Lower leg skin (tissue), 4 donors: ENCODE measurements around the gene KLK5. TPM values are rescaled to one million over a fixed set of nuclear protein-coding genes. Genes with fewer than 3 reads are reported as not detected.

Experiments
- DNase-seq, 2 donors: peaks; one replicate each; pipeline ENCODE4 v3.0.0-alpha.2; 2019; ENCODE audit warnings: low spot score in 2 of 2
- H3K4me3 ChIP-seq: fragments of 200-600 bp; sonication (generic); 2 replicates; pipeline ENCODE4 v1.5.1; 2017; ENCODE audit warnings: mild to moderate bottlenecking, low read depth; ENCODE audit not compliant: poor library complexity, severe bottlenecking
- POLR2A ChIP-seq, 2 donors: fragments of 450-650 bp; IDR thresholded peaks; one replicate each; pipeline ENCODE4 v1.6.1; 2016 to 2017; ENCODE audit warnings: antibody characterized with exemption in 2 of 2, mild to moderate bottlenecking in 1 of 2, moderate library complexity in 1 of 2
- WGBS, 2 donors: methylation state at CpG; one replicate each; pipeline ENCODE4 v1.1.5; 2018; 5-methylcytosine and 5-hydroxymethylcytosine counted together
- intact Hi-C: fragments of 100-400 bp; cut with DNase I; formaldehyde crosslinking; loops from one replicate; pipeline ENCODE4 v1.15.0; 2023; ENCODE audit warnings: low total_unique reads
- total RNA-seq, 4 donors: library from RNA; depleted of rRNA; stranded (reverse); fragments of >200 nt; gene quantifications; one replicate each; pipeline ENCODE4 v1.1.0, GENCODE V29; 2016
- TF ChIP-seq, protein P1 (sequence below), 3 donors: fragments of 450-650 bp; IDR thresholded peaks; one replicate each; pipeline ENCODE4 v1.5.1; 2016; ENCODE audit warnings: antibody characterized with exemption in 3 of 3, mild to moderate bottlenecking in 3 of 3, moderate library complexity in 2 of 3

Gene KLK5
- total RNA-seq, 4 donors from 2014 or later: 179 to 310 (median 271) TPM

- H3K4me3 ChIP-seq: no peak overlapping the region
- TF ChIP-seq, protein P1, sequence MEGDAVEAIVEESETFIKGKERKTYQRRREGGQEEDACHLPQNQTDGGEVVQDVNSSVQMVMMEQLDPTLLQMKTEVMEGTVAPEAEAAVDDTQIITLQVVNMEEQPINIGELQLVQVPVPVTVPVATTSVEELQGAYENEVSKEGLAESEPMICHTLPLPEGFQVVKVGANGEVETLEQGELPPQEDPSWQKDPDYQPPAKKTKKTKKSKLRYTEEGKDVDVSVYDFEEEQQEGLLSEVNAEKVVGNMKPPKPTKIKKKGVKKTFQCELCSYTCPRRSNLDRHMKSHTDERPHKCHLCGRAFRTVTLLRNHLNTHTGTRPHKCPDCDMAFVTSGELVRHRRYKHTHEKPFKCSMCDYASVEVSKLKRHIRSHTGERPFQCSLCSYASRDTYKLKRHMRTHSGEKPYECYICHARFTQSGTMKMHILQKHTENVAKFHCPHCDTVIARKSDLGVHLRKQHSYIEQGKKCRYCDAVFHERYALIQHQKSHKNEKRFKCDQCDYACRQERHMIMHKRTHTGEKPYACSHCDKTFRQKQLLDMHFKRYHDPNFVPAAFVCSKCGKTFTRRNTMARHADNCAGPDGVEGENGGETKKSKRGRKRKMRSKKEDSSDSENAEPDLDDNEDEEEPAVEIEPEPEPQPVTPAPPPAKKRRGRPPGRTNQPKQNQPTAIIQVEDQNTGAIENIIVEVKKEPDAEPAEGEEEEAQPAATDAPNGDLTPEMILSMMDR (IDR thresholded peaks at IDR 0.05): no peak
- TF ChIP-seq POLR2A (IDR thresholded peaks at IDR 0.05): no peak
- 45 to 56% methylated on average over 20 of the region's 20 CpGs for WGBS, 2 donors
- DNase-seq: no peak
- intact Hi-C loops: no loop called here
Measured at GRCh38 chr19:50967929-50968715, 15.3 kb upstream of the KLK5 start.

GRCh38 chr19:50964266-50964665 lies 11.4 kb upstream of the KLK5 start:
- H3K4me3 ChIP-seq: no peak overlapping the region
- no peak for TF ChIP-seq POLR2A (IDR thresholded peaks at IDR 0.05)
- intact Hi-C loops: no loop called here
- no peak for DNase-seq
- WGBS, 2 donors: 89 to 90% methylated on average over 3 of the region's 3 CpGs

DNA sequence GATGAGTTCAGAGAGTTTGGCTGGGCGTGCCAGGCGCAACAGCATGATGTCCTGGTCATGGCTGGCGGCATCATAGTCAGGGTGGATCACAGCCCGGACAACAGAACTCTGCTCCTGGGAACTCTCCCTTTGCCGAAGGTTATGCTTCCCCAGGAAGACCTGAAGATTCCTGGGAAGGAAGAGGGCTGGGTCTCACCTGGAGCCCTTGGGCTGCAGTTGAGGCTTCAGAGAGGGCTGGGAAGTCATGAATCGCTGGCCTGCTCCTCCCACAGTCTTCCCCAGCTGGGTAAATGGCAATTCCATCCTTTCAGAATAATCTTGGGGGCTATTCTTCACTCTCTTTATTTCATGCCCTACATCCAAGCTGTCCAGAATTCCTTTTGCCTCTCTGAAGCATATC lies 10.5 kb upstream of the KLK5 start:
- intact Hi-C loops: no loop called here

DNA sequence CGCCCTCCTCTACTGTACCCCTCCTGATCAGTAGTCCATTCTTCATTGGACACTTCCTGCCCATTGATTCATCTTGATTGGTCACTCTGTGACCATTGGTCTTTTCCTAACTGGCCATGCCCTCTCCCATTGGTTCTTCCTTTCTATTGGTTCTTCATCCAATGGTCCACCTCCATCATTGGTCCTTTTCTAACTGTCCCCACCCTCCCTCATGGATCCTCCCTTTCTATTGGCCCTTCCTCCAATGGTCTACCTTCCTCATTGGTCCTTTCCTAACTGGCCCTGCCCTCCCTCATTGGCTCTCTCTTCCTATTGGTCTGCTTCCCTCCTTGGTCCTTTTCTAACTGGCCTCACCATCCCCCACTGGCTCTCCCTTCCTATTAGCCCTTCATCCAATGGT lies 9.4 kb upstream of the KLK5 start:
- intact Hi-C loops: no loop called here
- 89 to 95% methylated on average over 1 of the region's 1 CpG for WGBS, 2 donors
- TF ChIP-seq POLR2A (IDR thresholded peaks at IDR 0.05): no peak
- TF ChIP-seq, protein P1 (IDR thresholded peaks at IDR 0.05): no peak
- DNase-seq: no peak
- no peak overlapping the region for H3K4me3 ChIP-seq

More for the DNA sequence above, 10.5 kb upstream of the KLK5 start:
- WGBS, 2 donors: 86 to 90% methylated on average over 6 of the region's 6 CpGs
- DNase-seq: no peak
- H3K4me3 ChIP-seq: no peak overlapping the region
- TF ChIP-seq, protein P1 (IDR thresholded peaks at IDR 0.05): no peak
- TF ChIP-seq POLR2A (IDR thresholded peaks at IDR 0.05): no peak

DNA sequence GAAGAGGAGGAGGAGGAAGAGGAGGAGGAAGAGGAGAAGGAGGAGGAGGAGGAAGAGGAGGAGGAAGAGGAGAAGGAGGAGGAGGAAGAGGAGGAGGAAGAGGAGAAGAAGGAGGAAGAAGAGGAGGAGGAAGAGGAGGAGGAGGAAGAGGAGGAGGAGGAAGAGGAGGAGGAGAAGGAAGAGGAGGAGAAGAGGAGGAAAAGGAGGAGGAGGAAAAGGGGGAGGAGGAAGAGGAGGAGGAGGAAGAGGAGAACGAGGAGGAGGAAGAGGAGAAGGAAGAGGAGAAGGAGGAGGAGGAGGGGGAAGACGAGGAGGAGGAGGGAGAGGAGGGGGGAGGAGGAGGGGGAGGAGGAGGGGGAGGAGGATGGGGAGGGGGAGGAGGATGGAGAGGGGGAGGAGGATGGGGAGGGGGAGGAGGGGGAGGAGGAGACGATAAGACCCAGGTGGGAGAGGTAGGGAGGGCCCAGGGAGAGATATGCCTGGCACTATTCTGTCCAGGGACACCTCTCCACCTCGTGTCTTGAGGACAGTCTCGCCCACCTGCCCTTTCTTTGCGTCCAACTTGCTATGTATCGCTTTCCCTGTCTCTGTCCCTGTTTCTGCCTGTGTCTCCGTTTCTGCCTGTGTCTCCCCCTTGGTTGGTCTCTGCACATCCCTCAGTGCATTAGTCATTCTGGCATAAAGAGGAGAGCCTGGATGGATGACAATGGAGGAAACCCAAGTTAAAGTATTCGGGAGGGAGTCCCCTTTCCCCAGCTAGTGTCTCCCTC lies 7.1 kb upstream of the KLK5 start:
- WGBS, 2 donors: 34 to 43% methylated on average over 9 of the region's 9 CpGs
- intact Hi-C loops: no loop called here
- no peak for DNase-seq
- H3K4me3 ChIP-seq: no peak overlapping the region
- TF ChIP-seq POLR2A (IDR thresholded peaks at IDR 0.05): no peak
- TF ChIP-seq, protein P1 (IDR thresholded peaks at IDR 0.05): no peak

DNA sequence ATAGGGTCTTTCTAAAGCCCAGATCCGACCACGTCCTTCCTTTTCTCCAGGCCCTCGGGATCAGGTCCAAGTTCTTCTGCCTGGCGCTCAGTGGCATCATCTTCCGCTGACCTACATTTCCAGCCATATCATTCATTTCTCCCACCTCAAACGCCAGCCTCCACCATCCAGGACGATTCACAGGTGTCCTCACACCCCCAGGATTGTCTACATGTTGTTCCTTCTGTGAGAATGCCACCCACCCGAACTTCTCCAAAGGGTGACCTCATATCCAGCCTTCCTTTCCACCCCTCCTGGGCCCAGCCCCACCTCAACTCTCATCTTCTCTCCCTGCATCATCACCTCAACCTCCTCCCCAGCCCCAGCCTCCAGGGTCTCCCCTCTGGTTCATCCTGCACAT lies 4.7 kb upstream of the KLK5 start:
- no peak for DNase-seq
- intact Hi-C loops: no loop called here
- 73 to 76% methylated on average over 8 of the region's 8 CpGs for WGBS, 2 donors
- H3K4me3 ChIP-seq: no peak overlapping the region
- TF ChIP-seq, protein P1 (IDR thresholded peaks at IDR 0.05): no peak
- TF ChIP-seq POLR2A (IDR thresholded peaks at IDR 0.05): no peak
